Upper lobe of left lung (tissue), 4 donors: Measurements from ENCODE around the gene TMEM192.

Experiments
- EP300 ChIP-seq, 4 donors: sonication (generic); formaldehyde crosslinking; IDR thresholded peaks; one replicate each; pipeline ENCODE4 v1.5.1; 2017; ENCODE audit warnings: antibody characterized with exemption in 4 of 4, control low read depth in 2 of 4
- POLR2A ChIP-seq, 4 donors: fragments of 450-650 bp; IDR thresholded peaks; one replicate each; pipeline ENCODE4 v1.5.1; 2016 to 2017; ENCODE audit warnings: antibody characterized with exemption in 4 of 4, mild to moderate bottlenecking in 2 of 4
- POLR2AphosphoS5 ChIP-seq, 2 donors: sonication (generic); formaldehyde crosslinking; IDR thresholded peaks; one replicate each; pipeline ENCODE4 v1.5.1; 2017; ENCODE audit warnings: antibody characterized with exemption in 2 of 2
- TF ChIP-seq, protein P1 (sequence below), 6 experiments: fragments of 450-650 bp in 4 of 6; fragments of 200-600 bp in 2 of 6; sonication (generic) in 2 of 6; IDR thresholded peaks; one replicate each; pipeline ENCODE4 v1.5.1; 2016 to 2019; ENCODE audit warnings: antibody characterized with exemption in 6 of 6

DNA sequence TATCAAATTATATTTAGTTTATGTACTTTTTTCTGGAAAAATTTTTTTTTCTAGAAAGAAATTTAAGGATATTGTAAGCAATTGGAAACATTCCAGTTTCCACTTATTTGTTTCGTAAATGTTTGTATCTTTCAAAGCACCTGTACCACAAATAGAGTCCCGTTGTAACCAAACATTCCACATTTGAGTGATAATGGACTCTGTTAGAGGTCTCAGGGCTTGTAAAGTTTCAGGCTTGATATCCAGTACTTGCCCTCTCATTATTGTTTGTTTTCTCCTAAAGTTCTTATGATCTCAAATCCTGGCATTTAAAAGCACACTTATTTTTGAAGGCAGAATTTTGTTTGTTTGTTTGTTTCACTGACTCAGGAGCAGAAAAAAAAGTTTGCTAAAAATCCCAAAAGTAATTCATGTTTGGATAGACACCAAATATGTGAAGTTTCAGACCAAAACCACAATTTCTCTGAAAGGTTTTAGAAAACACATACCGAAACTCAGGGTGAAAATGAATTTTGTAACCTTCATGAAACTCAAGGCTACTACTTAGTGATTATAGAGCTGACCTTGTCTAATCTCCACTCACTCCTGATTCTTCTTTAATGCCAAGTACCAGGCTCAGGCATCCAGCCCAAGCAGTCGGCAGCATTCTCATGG is 5.7 kb upstream of the TMEM192 start:
- TF ChIP-seq, protein P1, sequence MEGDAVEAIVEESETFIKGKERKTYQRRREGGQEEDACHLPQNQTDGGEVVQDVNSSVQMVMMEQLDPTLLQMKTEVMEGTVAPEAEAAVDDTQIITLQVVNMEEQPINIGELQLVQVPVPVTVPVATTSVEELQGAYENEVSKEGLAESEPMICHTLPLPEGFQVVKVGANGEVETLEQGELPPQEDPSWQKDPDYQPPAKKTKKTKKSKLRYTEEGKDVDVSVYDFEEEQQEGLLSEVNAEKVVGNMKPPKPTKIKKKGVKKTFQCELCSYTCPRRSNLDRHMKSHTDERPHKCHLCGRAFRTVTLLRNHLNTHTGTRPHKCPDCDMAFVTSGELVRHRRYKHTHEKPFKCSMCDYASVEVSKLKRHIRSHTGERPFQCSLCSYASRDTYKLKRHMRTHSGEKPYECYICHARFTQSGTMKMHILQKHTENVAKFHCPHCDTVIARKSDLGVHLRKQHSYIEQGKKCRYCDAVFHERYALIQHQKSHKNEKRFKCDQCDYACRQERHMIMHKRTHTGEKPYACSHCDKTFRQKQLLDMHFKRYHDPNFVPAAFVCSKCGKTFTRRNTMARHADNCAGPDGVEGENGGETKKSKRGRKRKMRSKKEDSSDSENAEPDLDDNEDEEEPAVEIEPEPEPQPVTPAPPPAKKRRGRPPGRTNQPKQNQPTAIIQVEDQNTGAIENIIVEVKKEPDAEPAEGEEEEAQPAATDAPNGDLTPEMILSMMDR (IDR thresholded peaks at IDR 0.05), result no peak
- no peak for TF ChIP-seq POLR2A (IDR thresholded peaks at IDR 0.05)
- no peak for TF ChIP-seq POLR2AphosphoS5 (IDR thresholded peaks at IDR 0.05)
- TF ChIP-seq EP300 (IDR thresholded peaks at IDR 0.05), result no peak
